HEK293T (cell line): ENCODE results near the gene OTUD7B.
"Not testable (repeated sequence)": the region's sequence is repeated elsewhere in the genome, so short reads cannot be mapped to it uniquely, and the experiment has no call there.

Experiments
- BHLHE40 ChIP-seq: fragments of 450-650 bp; IDR thresholded peaks from 2 replicates; pipeline ENCODE4 v1.6.1; 2016; ENCODE audit warnings: mild to moderate bottlenecking, moderate library complexity, borderline replicate concordance
- CTBP1 ChIP-seq: fragments of 450-650 bp; IDR thresholded peaks from 2 replicates; pipeline ENCODE4 v1.6.1; 2016; ENCODE audit warnings: borderline replicate concordance
- ELF4 ChIP-seq: fragments of 450-650 bp; IDR thresholded peaks from 2 replicates; pipeline ENCODE4 v1.6.1; 2017; ENCODE audit warnings: antibody characterized with exemption
- FOXA1 ChIP-seq: fragments of 450-650 bp; IDR thresholded peaks from 2 replicates; pipeline ENCODE4 v1.6.1; 2016; ENCODE audit warnings: mild to moderate bottlenecking
- FOXK2 ChIP-seq: fragments of 450-650 bp; IDR thresholded peaks from 2 replicates; pipeline ENCODE4 v1.6.1; 2016; ENCODE audit warnings: mild to moderate bottlenecking
- FOXM1 ChIP-seq: fragments of 450-650 bp; IDR thresholded peaks from 2 replicates; pipeline ENCODE4 v1.6.1; 2017; ENCODE audit warnings: mild to moderate bottlenecking, borderline replicate concordance
- HDGF ChIP-seq: fragments of 450-650 bp; IDR thresholded peaks from 2 replicates; pipeline ENCODE4 v1.6.1; 2017; ENCODE audit warnings: antibody characterized with exemption, borderline replicate concordance
- L3MBTL2 ChIP-seq: fragments of 450-650 bp; conservative IDR thresholded peaks from 2 replicates; pipeline ENCODE4 v1.6.1; 2016; ENCODE audit warnings: mild to moderate bottlenecking
- NFRKB ChIP-seq: fragments of 450-650 bp; IDR thresholded peaks from 2 replicates; pipeline ENCODE4 v1.6.1; 2016; ENCODE audit warnings: mild to moderate bottlenecking, moderate library complexity
- SP1 ChIP-seq: fragments of 450-650 bp; IDR thresholded peaks from 2 replicates; pipeline ENCODE4 v1.6.1; 2017
- SUZ12 ChIP-seq: fragments of 450-650 bp; IDR thresholded peaks from 2 replicates; pipeline ENCODE4 v1.6.1; 2016; ENCODE audit warnings: mild to moderate bottlenecking
- TARDBP ChIP-seq: fragments of 450-650 bp; IDR thresholded peaks from 2 replicates; pipeline ENCODE4 v1.6.1; 2016
- ZNF384 ChIP-seq: fragments of 450-650 bp; IDR thresholded peaks from 2 replicates; pipeline ENCODE4 v1.6.1; 2016

DNA sequence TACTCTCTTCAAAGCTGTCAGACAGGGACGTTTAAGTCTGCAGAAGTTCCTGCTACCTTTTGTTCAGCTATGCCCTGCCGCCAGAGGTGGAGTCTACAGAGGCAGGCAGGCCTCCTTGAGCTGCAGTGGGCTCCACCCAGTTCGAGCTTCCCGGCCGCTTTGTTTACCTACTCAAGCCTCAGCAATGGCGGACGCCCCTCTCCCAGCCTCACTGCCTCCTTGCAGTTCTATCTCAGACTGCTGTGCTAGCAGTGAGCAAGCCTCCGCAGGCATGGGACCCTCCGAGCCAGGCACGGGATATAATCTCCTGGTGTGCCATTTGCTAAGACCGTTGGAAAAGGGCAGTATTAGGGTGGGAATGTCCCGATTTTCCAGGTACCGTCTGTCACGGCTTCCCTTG is 53.0 kb downstream of the OTUD7B start:
- TF ChIP-seq BHLHE40, SUZ12, SP1, NFRKB, FOXA1, CTBP1, FOXM1, ELF4, FOXK2, HDGF, ZNF384, L3MBTL2, TARDBP: not testable (repeated sequence)
